Small intestine (tissue), 16 donors: ENCODE measurements around the gene CFHR4. TPM values are rescaled to one million over a fixed set of nuclear protein-coding genes. Genes with fewer than 3 reads are reported as not detected.
"Not testable (repeated sequence)": the region's sequence is repeated elsewhere in the genome, so short reads cannot be mapped to it uniquely, and the experiment has no call there.

Experiments
- DNase-seq, 2 donors: peaks; one replicate each; pipeline versions ENCODE4 v3.0.0 to v3.0.0-alpha.2; 2013
- FAIRE-seq: peaks from 2 replicates; lab custom pipeline; 2012; peaks lifted over from hg19 to GRCh38; lab: Jason Lieb, UNC
- H3K27ac ChIP-seq, 3 donors: one replicate each; pipeline ENCODE4 v1.5.1; 2013; ENCODE audit warnings: low read length in 2 of 3, mild to moderate bottlenecking in 2 of 3, control low read depth in 1 of 3, inconsistent platforms in 1 of 3, low read depth in 1 of 3, moderate library complexity in 1 of 3
- H3K27me3 ChIP-seq, 3 donors: one replicate each; pipeline ENCODE4 v1.6.1; 2013; ENCODE audit warnings: low read length in 3 of 3, inconsistent platforms in 1 of 3; ENCODE audit not compliant: control insufficient read depth in 3 of 3, insufficient read depth in 3 of 3
- H3K36me3 ChIP-seq, 3 donors: one replicate each; pipeline ENCODE4 v1.6.1; 2013; ENCODE audit warnings: low read length in 3 of 3, inconsistent platforms in 1 of 3, low read depth in 1 of 3, mild to moderate bottlenecking in 1 of 3, moderate library complexity in 1 of 3; ENCODE audit not compliant: control insufficient read depth in 3 of 3, insufficient read depth in 2 of 3
- H3K4me1 ChIP-seq, 3 donors: one replicate each; pipeline ENCODE4 v1.6.1; 2013; ENCODE audit warnings: low read length in 2 of 3, inconsistent platforms in 1 of 3, low read depth in 1 of 3, mild to moderate bottlenecking in 1 of 3, moderate library complexity in 1 of 3; ENCODE audit not compliant: control insufficient read depth in 3 of 3, insufficient read depth in 2 of 3
- H3K4me3 ChIP-seq, 3 donors: one replicate each; pipeline ENCODE4 v1.5.1; 2013; ENCODE audit warnings: low read length in 3 of 3, control low read depth in 1 of 3, inconsistent platforms in 1 of 3, low read depth in 1 of 3, mild to moderate bottlenecking in 1 of 3, moderate library complexity in 1 of 3
- H3K9me3 ChIP-seq, 2 donors: one replicate each; pipeline ENCODE4 v1.6.1; 2013; ENCODE audit warnings: low read depth in 1 of 2, low read length in 1 of 2; ENCODE audit not compliant: control insufficient read depth in 2 of 2, insufficient read depth in 1 of 2
- WGBS, 3 donors: extraction: QIAGEN DNeasy Blood & Tissue Kit; methylation state at CpG; one replicate each; pipeline ENCODE4 v1.1.7; 2013; 5-methylcytosine and 5-hydroxymethylcytosine counted together
- long read RNA-seq, 10 donors: transcript quantifications; one replicate each; lab custom pipeline, GENCODE V29; 2026
- polyA plus RNA-seq, 4 donors: library from polyadenylated mRNA; stranded (reverse) in 3 of 4; unstranded in 1 of 4; fragments of 200-250 nt in 3 of 4; fragments of 120-200 nt in 1 of 4; gene quantifications; one replicate each; pipeline versions ENCODE4 v1.2.1 to v1.2.3, GENCODE V29; 2013
- donor health status: healthy with polysubstance abuse.
- donor health status: control.
- donor health status: control.
- donor health status: Bipolar disorder and iron deficiency.
- donor health status: healthy.

The CFHR4 gene
- polyA plus RNA-seq, result not detected
- long read RNA-seq, donor 1, result 0 reads
- long read RNA-seq, donor 2, result 0 reads
- long read RNA-seq, donor 3, result 0 reads
- long read RNA-seq, donor 4, result 0 reads
- long read RNA-seq, donor 5, result 0 reads
- long read RNA-seq, donor 6, result 0 reads
- long read RNA-seq, donor 7, result 0 reads
- long read RNA-seq, donor 8, result 0 reads
- long read RNA-seq, donor 9, result 0 reads
- long read RNA-seq, donor 10, result 0 reads

DNA sequence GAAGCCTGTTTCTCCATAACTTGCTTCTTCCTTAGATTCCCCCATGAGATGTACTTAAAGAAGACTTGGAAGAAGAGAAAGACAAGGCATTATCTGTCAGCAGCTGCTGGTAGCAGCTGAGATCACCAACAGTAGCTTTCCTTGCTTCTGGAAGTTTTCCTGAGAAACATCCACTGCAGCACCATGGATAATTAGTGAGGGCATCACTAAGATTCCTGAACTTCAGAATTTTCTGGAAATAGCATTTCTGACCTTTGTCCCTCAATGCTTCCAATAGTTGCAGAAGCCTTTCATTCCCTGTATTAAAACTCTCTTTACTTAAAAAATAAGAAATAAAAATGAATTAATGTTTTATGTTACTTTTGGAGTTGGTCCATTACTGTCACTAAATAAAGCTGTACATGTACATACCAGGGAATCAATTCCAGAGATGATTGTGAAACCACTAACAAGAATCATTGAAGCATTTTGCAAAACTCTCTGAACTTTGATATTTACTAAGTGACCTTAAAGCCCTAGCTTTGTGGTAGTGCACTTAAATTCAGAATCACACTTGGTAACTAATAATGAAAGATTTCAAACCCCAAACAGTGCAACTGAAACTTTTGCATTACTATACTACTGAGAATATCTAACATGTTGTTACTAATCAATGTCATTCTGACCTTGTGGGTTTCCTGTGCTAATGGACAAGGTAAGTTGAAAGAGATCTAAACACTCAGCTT, at the start of gene CFHR4:
Gene CFHR4, plus strand, starts transcription at position 538 of the 725 bp plus-strand sequence. Its CDS starts 99 bp downstream, at position 637.
- Histone ChIP-seq H3K9me3 (peaks cover 0 to 3% of the 10 kb centered on the region in 2 donors), H3K4me1 (no peaks in the 10 kb centered on the region), H3K27ac (no peak within 1 kb of the TSS), H3K27me3 (no peaks in the 10 kb centered on the region), H3K4me3 (no peak within 1 kb of the TSS), H3K36me3 (no peaks in the 10 kb centered on the region)
- no peak for DNase-seq
- FAIRE-seq, result no peak

DNA sequence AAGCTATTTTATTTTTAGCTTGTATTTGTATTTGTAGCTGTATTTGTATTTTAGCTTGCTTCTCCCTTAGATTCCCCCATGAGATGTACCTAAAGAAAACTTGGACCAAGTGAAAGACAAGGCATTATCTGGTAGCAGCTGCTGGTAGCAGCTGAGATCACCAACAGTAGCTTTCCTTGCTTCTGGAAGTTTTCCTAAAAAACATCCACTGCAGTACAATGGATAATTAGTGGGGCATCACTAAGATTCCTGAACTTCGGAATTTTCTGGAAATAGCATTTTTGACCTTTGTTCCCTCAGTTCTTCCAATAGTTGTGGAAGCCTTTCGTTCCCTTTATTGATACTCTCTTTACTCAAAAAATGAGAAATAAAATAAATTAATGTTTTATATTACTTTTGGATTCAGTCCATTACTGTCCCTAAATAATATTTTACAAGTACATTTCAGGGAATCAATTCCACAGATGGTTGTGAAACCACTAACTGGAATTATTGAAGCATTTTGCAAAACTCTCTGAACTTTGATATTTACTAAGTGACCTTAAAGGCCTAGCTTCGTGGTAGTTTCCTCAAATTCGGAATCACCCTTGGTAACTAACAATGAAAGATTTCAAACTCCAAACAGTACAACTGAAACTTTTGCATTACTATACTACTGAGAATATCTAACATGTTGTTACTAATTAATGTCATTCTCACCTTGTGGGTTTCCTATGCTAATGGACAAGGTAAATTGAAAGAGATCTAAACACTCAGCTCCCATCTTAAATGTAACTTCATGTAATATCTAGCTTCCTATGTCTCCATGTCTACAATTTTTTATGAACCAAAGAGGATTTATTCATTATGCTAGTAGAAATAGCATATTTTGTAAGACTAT, 38.0 kb upstream of the CFHR4 start:
- DNase-seq, H3K9me3 ChIP-seq, H3K27me3 ChIP-seq, H3K4me3 ChIP-seq, FAIRE-seq, H3K27ac ChIP-seq, H3K36me3 ChIP-seq, H3K4me1 ChIP-seq: not testable (repeated sequence)
- 52 to 67% (median 61%) methylated on average over 2 to 4 of the region's 4 CpGs for WGBS, 3 donors

DNA sequence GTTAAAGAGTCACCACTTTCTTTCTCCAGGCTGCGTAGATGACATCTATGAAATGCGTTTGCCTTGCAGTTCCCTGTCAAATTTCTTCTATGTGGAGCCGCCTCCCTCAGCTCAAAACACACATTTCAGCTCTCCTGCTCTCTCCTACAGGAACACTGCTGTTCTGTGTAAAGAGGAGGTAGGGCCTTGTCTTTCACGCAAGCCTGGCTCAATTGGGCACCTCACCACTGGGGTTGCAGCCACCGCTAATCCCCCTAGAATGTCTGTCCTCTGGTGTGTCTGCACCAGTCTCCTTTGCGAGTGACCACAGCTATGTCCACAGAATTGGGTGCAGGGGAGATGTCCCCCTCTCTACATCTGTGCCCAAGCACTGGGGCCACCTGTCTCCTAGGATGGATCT, 31.8 kb upstream of the CFHR4 start:
- 83 to 87% (median 85%) methylated on average over 6 of the region's 6 CpGs for WGBS, 3 donors
- H3K9me3 ChIP-seq, result no peaks in the 10 kb centered on the region
- DNase-seq, result no peak
- H3K27ac ChIP-seq, result no peak overlapping the region
- no peaks in the 10 kb centered on the region for H3K27me3 ChIP-seq
- H3K36me3 ChIP-seq, result no peaks in the 10 kb centered on the region
- no peak for FAIRE-seq
- H3K4me3 ChIP-seq, result no peak overlapping the region
- H3K4me1 ChIP-seq, result no peaks in the 10 kb centered on the region

- Histone ChIP-seq H3K27me3 (no peaks in the 10 kb centered on the region), H3K4me1 (no peaks in the 10 kb centered on the region), H3K36me3 (no peaks in the 10 kb centered on the region), H3K4me3 (no peak overlapping the region), H3K9me3 (no peaks in the 10 kb centered on the region), H3K27ac (no peak overlapping the region)
- 74 to 81% (median 75%) methylated on average over 2 of the region's 2 CpGs for WGBS, 3 donors
- FAIRE-seq, result no peak
- no peak for DNase-seq
Measured at GRCh38 chr1:196857188-196857587, 30.7 kb upstream of the CFHR4 start.

- DNase-seq (no peak), FAIRE-seq (no peak)
- Histone ChIP-seq H3K4me3 (no peak overlapping the region), H3K9me3 (no peaks in the 10 kb centered on the region), H3K27ac (no peak overlapping the region), H3K4me1 (no peaks in the 10 kb centered on the region), H3K27me3 (no peaks in the 10 kb centered on the region), H3K36me3 (no peaks in the 10 kb centered on the region)
- 61 to 69% (median 68%) methylated on average over 3 of the region's 3 CpGs for WGBS, 3 donors
Measured at GRCh38 chr1:196858811-196859210, 29.0 kb upstream of the CFHR4 start.

GRCh38 chr1:196860323-196860884, 27.4 kb upstream of the CFHR4 start:
- no peaks in the 10 kb centered on the region for H3K36me3 ChIP-seq
- 89 to 96% (median 91%) methylated on average over 1 of the region's 1 CpG for WGBS, 3 donors
- H3K4me3 ChIP-seq, result no peak overlapping the region
- H3K27me3 ChIP-seq, result no peaks in the 10 kb centered on the region
- H3K9me3 ChIP-seq, result no peaks in the 10 kb centered on the region
- no peak for FAIRE-seq
- DNase-seq, result no peak
- H3K27ac ChIP-seq, result no peak overlapping the region
- H3K4me1 ChIP-seq, result no peaks in the 10 kb centered on the region

- FAIRE-seq, result no peak
- no peaks in the 10 kb centered on the region for H3K4me1 ChIP-seq
- H3K4me3 ChIP-seq, result no peak overlapping the region
- H3K36me3 ChIP-seq, result no peaks in the 10 kb centered on the region
- H3K9me3 ChIP-seq, result no peaks in the 10 kb centered on the region
- H3K27ac ChIP-seq, result no peak overlapping the region
- 42 to 60% (median 46%) methylated on average over 2 of the region's 2 CpGs for WGBS, 3 donors
- DNase-seq, result no peak
- no peaks in the 10 kb centered on the region for H3K27me3 ChIP-seq
Measured at GRCh38 chr1:196861429-196861828, 26.4 kb upstream of the CFHR4 start.

DNA sequence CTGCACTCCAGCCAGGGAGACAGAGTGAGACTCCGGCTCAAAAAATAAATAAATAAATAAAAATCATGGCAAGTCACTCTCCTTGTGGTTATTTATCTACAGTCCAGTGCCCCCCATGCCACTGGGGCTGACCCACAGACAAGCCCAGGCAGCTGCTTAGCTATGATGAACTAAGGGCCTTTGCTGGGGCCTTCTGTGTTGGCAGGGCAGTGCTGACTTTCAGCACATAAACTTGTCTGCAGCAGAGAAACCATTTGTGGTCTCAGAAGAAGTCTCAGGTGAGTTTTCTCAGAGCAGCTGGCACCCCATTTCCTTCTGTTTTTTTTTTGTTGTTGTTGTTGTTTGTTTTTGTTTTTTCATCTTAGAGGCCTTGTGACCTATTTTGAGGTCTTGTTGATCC, 20.9 kb upstream of the CFHR4 start:
- FAIRE-seq (no peak), DNase-seq (no peak)
- Histone ChIP-seq H3K9me3 (peaks cover 0 to 2% of the 10 kb centered on the region in 2 donors), H3K4me1 (no peaks in the 10 kb centered on the region), H3K36me3 (no peaks in the 10 kb centered on the region), H3K27ac (no peak overlapping the region), H3K4me3 (no peak overlapping the region), H3K27me3 (no peaks in the 10 kb centered on the region)
- WGBS, 3 donors, result 92 to 95% (median 95%) methylated on average over 1 of the region's 1 CpG
